B cell (primary cell): ENCODE results near the gene MUC5AC. TPM values are rescaled to one million over a fixed set of nuclear protein-coding genes. Genes with fewer than 3 reads are reported as not detected.
"Not testable (repeated sequence)": the region's sequence is repeated elsewhere in the genome, so short reads cannot be mapped to it uniquely, and the experiment has no call there.

Experiments
- ATAC-seq: fragments of 200-7000 bp; cut with Tn5 transposase; one replicate; pipeline ENCODE4 v1.10.0; 2021; ENCODE audit warnings: low read depth, mild to moderate bottlenecking, moderate number of reproducible peaks, moderate library complexity
- CTCF ChIA-PET: fragments of 350-600 bp; sonication (Branson Sonifier 250); formaldehyde crosslinking; loops from one replicate; lab custom pipeline; 2021; ENCODE audit warnings: antibody characterized with exemption, inconsistent platforms; lab: Charles Lee
- POLR2A ChIA-PET: fragments of 350-600 bp; sonication (Branson Sonifier 250); formaldehyde crosslinking; loops from one replicate; lab custom pipeline; 2021; ENCODE audit warnings: antibody characterized with exemption; lab: Charles Lee
- DNase-seq: peaks from one replicate; pipeline ENCODE4 v3.0.0; 2013
- H2AFZ ChIP-seq: 2 replicates; pipeline ENCODE4 v1.6.1; 2012; ENCODE audit warnings: mild to moderate bottlenecking, low read depth, low read length; ENCODE audit not compliant: insufficient read depth, poor library complexity, severe bottlenecking
- H3K27ac ChIP-seq, 2 donors: 1 replicate in 1 of 2; 2 replicates in 1 of 2; pipeline ENCODE4 v1.5.1; 2012 to 2013; ENCODE audit warnings: low read length in 2 of 2, mild to moderate bottlenecking in 2 of 2, moderate library complexity in 1 of 2
- H3K27me3 ChIP-seq, 4 experiments: fragments of 200-600 bp in 1 of 4; sonication (generic) in 1 of 4; replicated peaks in 1 of 4; 1 replicate in 2 of 4; 2 replicates in 2 of 4; pipeline versions ENCODE4 v1.6.1 to v1.7.0; 2013 to 2016; ENCODE audit warnings: low read length in 3 of 4, mild to moderate bottlenecking in 2 of 4, mixed read lengths in 1 of 4, moderate library complexity in 1 of 4; ENCODE audit not compliant: insufficient read depth in 4 of 4, control insufficient read depth in 3 of 4; ENCODE audit errors: control extremely low read depth in 1 of 4
- H3K36me3 ChIP-seq, 2 experiments: replicated peaks in 1 of 2; 1 replicate in 1 of 2; 2 replicates in 1 of 2; pipeline versions ENCODE4 v1.6.1 to v1.7.1; 2013; ENCODE audit warnings: low read length in 1 of 2; ENCODE audit not compliant: insufficient read depth in 2 of 2, control insufficient read depth in 1 of 2; ENCODE audit errors: control extremely low read depth in 1 of 2, extremely low read depth in 1 of 2
- H3K4me1 ChIP-seq, 2 donors: fragments of 200-600 bp in 1 of 2; sonication (generic) in 1 of 2; 1 replicate in 1 of 2; 2 replicates in 1 of 2; pipeline versions ENCODE4 v1.5.1 to v1.6.1; 2013 to 2017; ENCODE audit warnings: low read length in 2 of 2; ENCODE audit not compliant: control insufficient read depth in 2 of 2, insufficient read depth in 2 of 2
- H3K4me2 ChIP-seq: replicated peaks from 2 replicates; pipeline ENCODE3; 2012; ENCODE audit warnings: mild to moderate bottlenecking, low read depth, low read length; ENCODE audit not compliant: poor library complexity, severe bottlenecking
- H3K4me3 ChIP-seq, 5 experiments: fragments of 200-600 bp in 1 of 5; sonication (generic) in 1 of 5; 1 replicate in 3 of 5; 2 replicates in 2 of 5; pipeline versions ENCODE4 v1.5.1 to v1.7.0; 2011 to 2016; ENCODE audit warnings: low read length in 4 of 5, mild to moderate bottlenecking in 4 of 5, low read depth in 2 of 5, control low read depth in 1 of 5, moderate library complexity in 1 of 5; ENCODE audit not compliant: insufficient read depth in 1 of 5; ENCODE audit errors: control extremely low read depth in 1 of 5, extremely low read depth in 1 of 5
- H3K79me2 ChIP-seq: fragments of 200-600 bp; sonication (generic); one replicate; pipeline ENCODE4 v1.6.0; 2016; ENCODE audit warnings: low read length; ENCODE audit not compliant: control insufficient read depth, insufficient read depth
- H3K9ac ChIP-seq: fragments of 200-600 bp; sonication (generic); 2 replicates; pipeline ENCODE4 v1.6.1; 2017; ENCODE audit warnings: mild to moderate bottlenecking, low read length, moderate library complexity
- H3K9me3 ChIP-seq, 3 donors: one replicate each; pipeline versions ENCODE4 v1.6.1 to v1.7.1; 2013; ENCODE audit warnings: low read length in 2 of 3; ENCODE audit not compliant: control insufficient read depth in 2 of 3, insufficient read depth in 1 of 3; ENCODE audit errors: control extremely low read depth in 1 of 3
- H4K20me1 ChIP-seq: 2 replicates; pipeline ENCODE4 v1.6.0; 2012; ENCODE audit warnings: mild to moderate bottlenecking, low read length; ENCODE audit not compliant: insufficient read depth, control insufficient read depth, poor library complexity, severe bottlenecking
- H3K27ac Mint-ChIP-seq: one replicate; pipeline ENCODE4 v1.8.0; 2021; ENCODE audit warnings: mixed read lengths
- H3K27me3 Mint-ChIP-seq: one replicate; pipeline ENCODE4 v1.8.0; 2021; ENCODE audit warnings: mixed read lengths
- H3K4me1 Mint-ChIP-seq: one replicate; pipeline ENCODE4 v1.8.0; 2021; ENCODE audit warnings: mixed read lengths
- H3K4me3 Mint-ChIP-seq: one replicate; pipeline ENCODE4 v1.8.0; 2021; ENCODE audit warnings: mixed read lengths
- H3K9me3 Mint-ChIP-seq: one replicate; pipeline ENCODE4 v1.8.0; 2022; ENCODE audit warnings: mixed read lengths; ENCODE audit not compliant: insufficient read depth
- CTCF ChIP-seq: fragments of 200-600 bp; IDR thresholded peaks from one replicate; pipeline ENCODE4 v1.8.0; 2022; ENCODE audit warnings: antibody characterized with exemption, mild to moderate bottlenecking
- EZH2 ChIP-seq: IDR thresholded peaks from 2 replicates; pipeline ENCODE4 v1.6.1; 2012; ENCODE audit warnings: borderline replicate concordance, low read depth, mild to moderate bottlenecking, moderate library complexity, low read length; ENCODE audit not compliant: insufficient read depth, poor library complexity, severe bottlenecking
- WGBS: methylation state at CpG from one replicate; pipeline ENCODE4 v1.1.5; 2013; ENCODE audit warnings: missing lambda C conversion rate; ENCODE audit not compliant: insufficient coverage; 5-methylcytosine and 5-hydroxymethylcytosine counted together
- intact Hi-C: fragments of 100-400 bp; cut with micrococcal nuclease; formaldehyde crosslinking; loops from one replicate; pipeline ENCODE4 v1.10.0; 2022
- polyA plus RNA-seq: library from polyadenylated mRNA; depleted of rRNA; stranded (reverse); fragments of >200 nt; gene quantifications from 2 replicates; pipeline ENCODE4 v1.2.3, GENCODE V29; 2012
- total RNA-seq, 2 donors: library from RNA; stranded (reverse); fragments of 120-200 nt in 1 of 2; gene quantifications; 1 replicate in 1 of 2; 2 replicates in 1 of 2; pipeline versions ENCODE4 v1.2.3 to v1.2.4, GENCODE V29; 2013 to 2022

Gene MUC5AC
- total and polyA plus RNA-seq, 2 donors (not counting 1 experiment from before 2014, with no cell fraction given) = not detected

GRCh38 chr11:1113405-1114201 is 44.1 kb upstream of the MUC5AC start:
- ChIA-PET POLR2A (interaction anchor here (0.5 kb wide), 1 partner anchor 604 kb away, joined by 4 read pairs; no protein-coding TSS in a partner anchor), CTCF (no interaction called here)
- no peak overlapping the region for H3K4me2 ChIP-seq
- peaks cover 0 to 11% (median 0%) of the 10 kb centered on the region in 3 donors for H3K9me3 ChIP-seq
- H4K20me1 ChIP-seq = no peaks in the 10 kb centered on the region
- H3K79me2 ChIP-seq = no peaks in the 10 kb centered on the region
- H3K4me1 ChIP-seq = no peaks in the 10 kb centered on the region
- H3K4me3 Mint-ChIP-seq = no peak overlapping the region
- H3K4me1 Mint-ChIP-seq = peaks cover 3% of the 10 kb centered on the region
- H3K27ac ChIP-seq = no peak overlapping the region
- no peaks in the 10 kb centered on the region for H3K27me3 ChIP-seq
- H3K36me3 ChIP-seq = no peaks in the 10 kb centered on the region
- no peak for DNase-seq
- intact Hi-C loops = no loop called here
- H3K9ac ChIP-seq = no peak overlapping the region
- WGBS = 93% methylated on average over 33 of the region's 36 CpGs
- no peak overlapping the region for H3K27ac Mint-ChIP-seq
- TF ChIP-seq EZH2 = no peak
- no peak for TF ChIP-seq CTCF
- no peaks in the 10 kb centered on the region for H3K9me3 Mint-ChIP-seq
- H2AFZ ChIP-seq = no peak overlapping the region
- ATAC-seq = no peak
- no peaks in the 10 kb centered on the region for H3K27me3 Mint-ChIP-seq
- H3K4me3 ChIP-seq = no peak overlapping the region

- H2AFZ ChIP-seq, H3K27ac Mint-ChIP-seq, H3K27ac ChIP-seq, POLR2A ChIA-PET, H3K4me2 ChIP-seq, H3K4me3 ChIP-seq, DNase-seq, H3K79me2 ChIP-seq, H3K4me1 Mint-ChIP-seq, H3K4me1 ChIP-seq, H3K9me3 Mint-ChIP-seq, intact Hi-C loops, H3K27me3 ChIP-seq, H3K9ac ChIP-seq, CTCF ChIA-PET, ATAC-seq, H3K4me3 Mint-ChIP-seq, H3K36me3 ChIP-seq, H4K20me1 ChIP-seq, H3K27me3 Mint-ChIP-seq: not testable (repeated sequence)
- WGBS = no CpG with 5 or more reads among the region's 6 CpGs
- peaks cover 0 to 11% (median 0%) of the 10 kb centered on the region in 3 donors for H3K9me3 ChIP-seq
Measured at GRCh38 chr11:1115292-1115691, 42.5 kb upstream of the MUC5AC start.
